PC-9 (cell line): ENCODE measurements around the gene SALL2.

Source experiments
- CTCF ChIP-seq: fragments of 200-600 bp; sonication (generic); conservative IDR thresholded peaks from 2 replicates; pipeline ENCODE4 v1.6.1; 2017; ENCODE audit warnings: mixed run types, antibody characterized with exemption, mild to moderate bottlenecking, moderate library complexity
- EZH2 ChIP-seq: fragments of 200-600 bp; sonication (generic); IDR thresholded peaks from 2 replicates; pipeline ENCODE4 v1.8.0; 2017; ENCODE audit warnings: antibody characterized with exemption, low read depth

GRCh38 chr14:21525571-21525961, 580 bp downstream of the SALL2 start:
- no peak for TF ChIP-seq CTCF
- no peak for TF ChIP-seq EZH2
